Tibial nerve (tissue), 4 donors: Measurements from ENCODE around the gene LAMP2.

Experiments
- CTCF ChIP-seq, 5 experiments: fragments of 200-600 bp in 3 of 5; fragments of 450-650 bp in 2 of 5; sonication (generic) in 3 of 5; IDR thresholded peaks; one replicate each; pipeline ENCODE4 v1.5.1; 2016 to 2019; ENCODE audit warnings: antibody characterized with exemption in 5 of 5, mild to moderate bottlenecking in 3 of 5, moderate library complexity in 2 of 5
- EP300 ChIP-seq, 2 donors: sonication (generic); formaldehyde crosslinking; IDR thresholded peaks; one replicate each; pipeline ENCODE4 v1.6.1; 2017; ENCODE audit warnings: antibody characterized with exemption in 2 of 2, mild to moderate bottlenecking in 1 of 2
- POLR2A ChIP-seq, 2 donors: fragments of 450-650 bp; IDR thresholded peaks; one replicate each; pipeline ENCODE4 v1.6.1; 2017; ENCODE audit warnings: antibody characterized with exemption in 2 of 2, mild to moderate bottlenecking in 2 of 2, moderate library complexity in 2 of 2

GRCh38 chrX:120468071-120468470 is 1.0 kb downstream of the LAMP2 start:
- no peak for TF ChIP-seq CTCF (IDR thresholded peaks at IDR 0.05)
- no peak for TF ChIP-seq POLR2A (IDR thresholded peaks at IDR 0.05)
- TF ChIP-seq EP300 (IDR thresholded peaks at IDR 0.05), result no peak
